Mucosa of descending colon (tissue), 3 donors: Measurements from ENCODE around the gene AP1S3. TPM values are rescaled to one million over a fixed set of nuclear protein-coding genes. Genes with fewer than 3 reads are reported as not detected.

Source experiments
- ATAC-seq: fragments of 200-7000 bp; cut with Tn5 transposase; one replicate; pipeline ENCODE4 v1.9.1; 2020; ENCODE audit warnings: mild to moderate bottlenecking, moderate library complexity
- DNase-seq, 3 donors: peaks; one replicate each; pipeline ENCODE4 v3.0.0-alpha.2; 2020
- H3K36me3 ChIP-seq: fragments of 200-600 bp; one replicate; pipeline ENCODE4 v1.8.0; 2021; ENCODE audit warnings: low read depth, mild to moderate bottlenecking
- H3K4me1 ChIP-seq: fragments of 200-600 bp; one replicate; pipeline ENCODE4 v1.8.0; 2021; ENCODE audit warnings: low read depth, mild to moderate bottlenecking
- H3K4me3 ChIP-seq: fragments of 200-600 bp; one replicate; pipeline ENCODE4 v1.8.0; 2021; ENCODE audit warnings: mild to moderate bottlenecking
- H3K9me3 ChIP-seq: fragments of 200-600 bp; one replicate; pipeline ENCODE4 v1.8.0; 2021; ENCODE audit warnings: mild to moderate bottlenecking
- CTCF ChIP-seq: fragments of 200-600 bp; IDR thresholded peaks from one replicate; pipeline ENCODE4 v1.8.0; 2022; ENCODE audit warnings: antibody characterized with exemption, mild to moderate bottlenecking
- intact Hi-C, 2 donors: fragments of 100-400 bp; cut with DNase I in 1 of 2; cut with micrococcal nuclease in 1 of 2; formaldehyde crosslinking; loops; one replicate each; pipeline versions ENCODE4 v1.11.0 to v1.11.1; 2022; cut with DNase I, micrococcal nuclease
- total RNA-seq, 3 donors: library from RNA; stranded (reverse); fragmentation: NEBNext Ultra II Directional in 2 of 3; extraction: Animal tissue kit (Norgen Biotek cat#: 25700) in 2 of 3; gene quantifications; one replicate each; pipeline versions ENCODE4 v1.2.1 to v1.2.4, GENCODE V29; 2021 to 2023
- donor health status: DM: no; HTN: no; CAD: no; lungs with moderate emphysema.
- donor health status: DM: no; HTN: no; CAD: no.
- donor health status: DM: no; HTN: yes; CAD: no.

AP1S3 gene
- total RNA-seq, 3 donors from 2014 or later: 3.5 to 8.6 (median 5.0) TPM

- peaks cover 12% of the 10 kb centered on the region for H3K4me1 ChIP-seq
- no peak for ATAC-seq
- no peak overlapping the region for H3K4me3 ChIP-seq
- intact Hi-C loops: no loop called here
- DNase-seq: no peak
- TF ChIP-seq CTCF: no peak
- H3K9me3 ChIP-seq: no peaks in the 10 kb centered on the region
- no peaks in the 10 kb centered on the region for H3K36me3 ChIP-seq
Observed at GRCh38 chr2:223859070-223859469, 21.7 kb upstream of the AP1S3 start.

- TF ChIP-seq CTCF: no peak
- Histone ChIP-seq H3K4me3 (no peak overlapping the region), H3K9me3 (no peaks in the 10 kb centered on the region), H3K36me3 (no peaks in the 10 kb centered on the region), H3K4me1 (peaks cover 6% of the 10 kb centered on the region)
- DNase-seq (no peak), ATAC-seq (no peak)
- intact Hi-C loops: no loop called here
Observed at GRCh38 chr2:223856584-223856983, 19.2 kb upstream of the AP1S3 start.

- intact Hi-C loops: no loop called here
- TF ChIP-seq CTCF: no peak
- H3K4me3 ChIP-seq: no peak overlapping the region
- H3K4me1 ChIP-seq: peaks cover 4% of the 10 kb centered on the region
- H3K36me3 ChIP-seq: no peaks in the 10 kb centered on the region
- ATAC-seq: no peak
- DNase-seq: no peak
- no peaks in the 10 kb centered on the region for H3K9me3 ChIP-seq
Observed at GRCh38 chr2:223856021-223856420, 18.6 kb upstream of the AP1S3 start.

GRCh38 chr2:223855426-223855825, 18.0 kb upstream of the AP1S3 start:
- DNase-seq (no peak), ATAC-seq (no peak)
- Histone ChIP-seq H3K9me3 (no peaks in the 10 kb centered on the region), H3K4me3 (no peak overlapping the region), H3K4me1 (no peaks in the 10 kb centered on the region), H3K36me3 (no peaks in the 10 kb centered on the region)
- no peak for TF ChIP-seq CTCF
- intact Hi-C loops: no loop called here

- ATAC-seq: no peak
- Histone ChIP-seq H3K9me3 (no peaks in the 10 kb centered on the region), H3K4me1 (no peaks in the 10 kb centered on the region), H3K36me3 (no peaks in the 10 kb centered on the region), H3K4me3 (no peak overlapping the region)
- no peak for TF ChIP-seq CTCF
- intact Hi-C loops: no loop called here
- DNase-seq: no peak
Observed at GRCh38 chr2:223854741-223855140, 17.4 kb upstream of the AP1S3 start.

- intact Hi-C loops: no loop called here
- no peaks in the 10 kb centered on the region for H3K4me1 ChIP-seq
- no peaks in the 10 kb centered on the region for H3K36me3 ChIP-seq
- TF ChIP-seq CTCF: no peak
- ATAC-seq (no peak), DNase-seq (no peak)
- no peak overlapping the region for H3K4me3 ChIP-seq
- no peaks in the 10 kb centered on the region for H3K9me3 ChIP-seq
Observed at GRCh38 chr2:223853425-223853837, 16.0 kb upstream of the AP1S3 start.
